IMR-90 (cell line): ENCODE results near the gene ING2.

Experiments used
- CTCF ChIP-seq: conservative IDR thresholded peaks from 2 replicates; pipeline ENCODE4 v1.5.1; 2012; ENCODE audit warnings: mild to moderate bottlenecking, low read depth, low read length, improper control_type of control experiment
- POLR2A ChIP-seq: IDR thresholded peaks from 2 replicates; pipeline ENCODE4 v1.6.1; 2012; ENCODE audit warnings: mild to moderate bottlenecking, low read depth, low read length

- TF ChIP-seq CTCF (no peak), POLR2A (no peak)
Measured at GRCh38 chr4:183495184-183495583, 9.7 kb upstream of the ING2 start.
